CD4-positive, alpha-beta T cell treated with Interleukin-2 at 100 ng/mL for 4 hours (primary cell): ENCODE measurements around the gene RBMX2.
"Not testable (repeated sequence)": the region's sequence is repeated elsewhere in the genome, so short reads cannot be mapped to it uniquely, and the experiment has no call there.

Experiments
- DNase-seq: peaks from one replicate; pipeline ENCODE4 v3.0.0-alpha.2; 2020; ENCODE audit warnings: low spot score

The RBMX2 gene, protein sequence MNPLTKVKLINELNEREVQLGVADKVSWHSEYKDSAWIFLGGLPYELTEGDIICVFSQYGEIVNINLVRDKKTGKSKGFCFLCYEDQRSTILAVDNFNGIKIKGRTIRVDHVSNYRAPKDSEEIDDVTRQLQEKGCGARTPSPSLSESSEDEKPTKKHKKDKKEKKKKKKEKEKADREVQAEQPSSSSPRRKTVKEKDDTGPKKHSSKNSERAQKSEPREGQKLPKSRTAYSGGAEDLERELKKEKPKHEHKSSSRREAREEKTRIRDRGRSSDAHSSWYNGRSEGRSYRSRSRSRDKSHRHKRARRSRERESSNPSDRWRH

GRCh38 chrX:130401415-130402207, at the start of gene RBMX2:
Gene RBMX2, plus strand, starts transcription at chrX:130401987. Its CDS starts 46 bp downstream, at chrX:130402033.
- DNase-seq = peak; percentile 66

GRCh38 chrX:130352050-130352449, 49.7 kb upstream of the RBMX2 start:
- not testable (repeated sequence) for DNase-seq

- DNase-seq = no peak
Measured at GRCh38 chrX:130376077-130376476, 25.7 kb upstream of the RBMX2 start.

GRCh38 chrX:130378024-130378669, 23.6 kb upstream of the RBMX2 start:
- no peak for DNase-seq

DNA sequence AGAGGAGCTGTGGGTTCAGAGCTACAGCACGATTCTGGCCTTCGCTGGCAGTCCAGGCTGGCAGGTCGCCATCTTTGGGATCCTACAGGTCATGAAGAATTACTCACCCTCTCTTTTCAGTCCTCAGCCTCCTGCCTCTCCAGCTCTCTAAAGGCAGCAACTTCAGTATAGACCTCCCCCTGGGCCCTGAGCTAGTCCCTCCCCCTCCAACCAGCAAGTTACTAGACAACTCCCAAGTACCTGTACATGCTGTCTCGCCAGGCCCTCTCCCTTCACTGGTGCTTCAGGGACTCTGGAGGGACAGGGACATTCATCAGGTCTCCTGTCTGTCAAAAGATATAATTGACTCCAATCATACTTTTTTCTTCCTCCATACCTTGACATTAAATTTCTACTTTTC, 16.3 kb upstream of the RBMX2 start, which contains the start of gene GPR119:
Gene GPR119 (minus strand): TSS at position 155 of the 400 bp plus-strand sequence. CDS start 227 bp downstream, outside the sequence.
- no peak for DNase-seq

DNA sequence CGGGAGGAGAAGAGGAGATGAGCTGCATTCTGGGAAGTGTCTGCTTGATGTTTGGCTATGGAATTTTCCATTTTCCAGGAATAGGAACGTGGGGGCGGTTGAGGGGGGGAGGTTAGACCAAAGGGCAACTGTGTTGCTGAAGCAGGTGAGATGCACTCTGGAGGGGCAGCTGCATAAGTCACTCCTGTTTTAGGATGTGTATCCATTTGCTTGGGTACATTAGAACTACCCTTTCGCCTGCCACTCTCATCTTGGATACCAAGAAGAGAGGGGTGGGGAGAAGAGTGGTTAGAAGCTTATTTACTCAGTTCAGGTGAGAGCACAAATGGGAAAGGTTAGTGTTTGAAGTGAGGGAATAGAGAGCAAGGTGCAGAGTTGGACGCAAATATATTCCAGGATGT, 15.4 kb upstream of the RBMX2 start:
- DNase-seq = no peak

- peak; percentile 0 for DNase-seq
Measured at GRCh38 chrX:130393451-130394074, 8.2 kb upstream of the RBMX2 start.

GRCh38 chrX:130395341-130395740, 6.4 kb upstream of the RBMX2 start:
- no peak for DNase-seq

GRCh38 chrX:130402208-130402684, 459 bp downstream of the RBMX2 start:
- no peak for DNase-seq

DNA sequence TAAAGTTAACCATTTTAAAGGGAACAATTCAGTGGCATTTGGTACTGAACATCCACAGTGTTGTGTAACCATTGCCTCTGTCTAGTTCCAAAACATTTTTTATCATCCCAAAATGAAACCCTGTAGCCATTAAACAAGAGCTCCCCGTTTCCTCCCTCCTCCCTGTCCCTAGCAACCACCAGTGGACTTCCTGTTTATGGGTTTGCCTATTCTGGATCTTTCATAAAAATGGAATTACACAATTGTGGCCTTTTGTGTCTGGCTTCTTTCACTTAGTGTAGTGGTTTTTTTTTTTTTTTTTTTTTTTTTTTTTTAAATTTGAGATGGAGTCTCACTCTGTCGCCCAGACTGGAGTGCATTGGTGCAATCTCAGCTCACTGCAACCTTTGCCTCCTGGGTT, 11.6 kb downstream of the RBMX2 start:
- no peak for DNase-seq

- no peak for DNase-seq
Measured at GRCh38 chrX:130414800-130415199, 13.0 kb downstream of the RBMX2 start.

- DNase-seq = peak; percentile 0
Measured at GRCh38 chrX:130415201-130415600, 13.4 kb downstream of the RBMX2 start.

- no peak for DNase-seq
Measured at GRCh38 chrX:130416785-130417184, 15.0 kb downstream of the RBMX2 start.

DNA sequence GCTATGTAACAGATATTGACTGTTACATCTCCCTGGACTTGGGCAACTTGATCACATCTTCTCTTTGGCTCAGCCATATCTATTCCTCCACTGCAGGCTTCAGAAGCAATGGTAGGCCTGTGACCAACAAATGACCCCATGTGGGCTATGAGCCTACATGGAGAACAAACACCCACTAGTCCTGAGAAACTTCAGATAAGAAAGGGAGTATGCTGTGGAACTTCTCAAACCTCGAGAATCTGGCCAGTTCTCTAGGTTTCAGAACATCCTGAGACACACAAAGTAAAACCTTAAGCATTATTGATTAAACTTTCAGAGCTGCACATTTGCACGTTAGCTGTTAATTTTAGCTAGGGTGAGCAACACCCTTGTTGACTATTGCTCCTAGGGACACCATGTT, 16.3 kb downstream of the RBMX2 start:
- no peak for DNase-seq

DNA sequence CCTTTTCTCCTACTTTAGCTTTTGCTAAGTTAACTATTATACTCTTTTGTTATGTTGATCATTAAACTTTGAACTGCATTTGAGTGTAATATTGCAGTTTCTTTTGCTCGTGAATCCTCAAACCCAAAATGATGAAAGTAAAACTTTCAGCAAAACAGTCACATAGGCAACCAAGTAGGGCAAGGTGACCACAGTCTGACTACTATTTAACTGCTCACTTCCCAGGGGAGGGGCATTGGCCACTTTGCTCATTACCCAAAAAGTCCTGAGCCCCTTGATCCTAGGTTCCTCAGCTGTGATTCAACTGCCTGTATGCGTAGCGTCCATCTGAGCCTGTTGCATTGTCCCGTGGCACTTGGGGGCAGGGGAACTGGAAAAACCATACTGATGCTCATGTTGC, 17.0 kb downstream of the RBMX2 start:
- DNase-seq = no peak

DNA sequence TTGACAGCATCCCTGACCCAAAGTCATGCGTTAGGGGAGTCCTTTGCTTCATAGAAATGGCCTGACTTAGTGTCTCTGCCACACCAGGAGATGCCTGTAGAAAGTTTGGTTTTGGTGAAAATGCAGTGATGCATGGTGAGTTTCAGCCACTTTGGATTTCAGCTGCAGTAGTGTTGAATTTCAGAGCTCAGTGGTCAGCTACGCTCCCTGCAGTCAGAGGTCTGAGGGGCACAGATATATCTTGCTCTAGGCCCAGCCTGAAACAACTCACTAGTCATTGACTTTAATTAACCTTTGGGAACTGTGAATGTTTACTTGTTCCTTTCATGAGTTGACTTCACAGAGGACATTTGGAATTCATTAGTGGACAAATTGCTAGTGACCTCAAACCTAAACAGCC, 17.5 kb downstream of the RBMX2 start:
- no peak for DNase-seq

DNA sequence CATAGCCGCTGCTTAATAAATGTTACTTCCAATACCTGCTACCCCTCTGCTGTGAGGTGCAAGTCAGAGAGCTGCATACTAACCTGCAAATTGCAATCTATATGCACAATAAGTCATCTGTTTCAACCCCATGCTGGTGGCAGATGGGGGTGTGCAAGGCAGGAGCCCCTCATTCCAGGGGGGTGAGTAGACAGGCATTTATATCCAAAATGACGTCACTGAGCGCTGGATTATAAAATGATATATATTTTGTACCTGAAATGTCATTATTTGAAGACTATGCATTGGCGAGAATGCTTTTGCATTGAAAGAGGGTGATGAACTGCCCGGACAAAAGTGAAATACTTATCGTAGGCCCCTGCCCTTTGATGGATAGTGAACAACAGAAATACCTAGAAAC, 24.7 kb downstream of the RBMX2 start:
- no peak for DNase-seq

- DNase-seq = not testable (repeated sequence)
Measured at GRCh38 chrX:130429236-130429635, 27.4 kb downstream of the RBMX2 start.

- no peak for DNase-seq
Measured at GRCh38 chrX:130435937-130436336, 34.1 kb downstream of the RBMX2 start.

DNA sequence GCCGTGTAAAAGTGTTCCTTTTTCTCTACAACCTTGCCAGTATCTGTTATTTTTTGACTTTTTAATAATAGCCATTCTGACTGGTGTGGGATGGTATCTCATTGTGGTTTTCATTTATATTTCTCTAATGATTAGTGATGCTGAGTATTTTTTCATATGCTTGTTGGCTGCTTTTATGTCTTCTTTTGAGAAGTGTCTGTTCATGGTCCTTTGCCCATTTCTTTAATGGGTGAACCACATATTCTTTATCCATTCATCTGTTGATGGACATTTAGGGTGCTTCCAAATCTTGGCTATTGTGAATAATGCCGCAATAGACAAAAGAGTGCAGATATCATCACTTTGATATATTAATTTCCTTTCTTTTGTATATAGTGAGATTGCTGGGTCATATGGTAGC, 36.2 kb downstream of the RBMX2 start:
- DNase-seq = not testable (repeated sequence)

DNA sequence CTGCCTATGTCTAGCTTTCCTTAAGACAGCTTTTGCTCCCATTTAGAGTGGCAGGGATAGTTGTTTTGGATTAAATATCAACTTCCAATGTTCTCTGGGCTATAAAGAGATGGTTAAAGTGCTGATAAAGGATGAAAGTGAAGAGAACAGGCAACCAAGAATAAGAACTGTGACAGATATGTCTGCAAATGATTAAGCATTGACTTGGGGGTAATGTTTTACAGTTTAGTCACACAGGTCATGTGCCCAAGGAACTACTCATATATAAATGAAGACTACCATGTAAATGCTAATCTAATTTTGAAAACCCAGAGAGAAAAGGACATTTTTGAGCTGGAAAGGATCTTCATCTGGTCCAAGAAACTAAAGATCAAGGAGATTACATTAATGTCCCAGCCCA, 42.1 kb downstream of the RBMX2 start:
- no peak for DNase-seq
